GM21360 (cell line): ENCODE data around the gene AFAP1L2.

Experiments used
- ATAC-seq: cut with Tn5 transposase; IDR thresholded peaks from one replicate; pipeline ENCODE4 v1.9.1; 2021; ENCODE audit warnings: mild to moderate bottlenecking, moderate library complexity; ENCODE audit not compliant: unreplicated experiment

The AFAP1L2 gene

GRCh38 chr10:114250236-114250635, 154.1 kb downstream of the AFAP1L2 start:
- ATAC-seq, result no peak

GRCh38 chr10:114246679-114247305, 157.5 kb downstream of the AFAP1L2 start:
- no peak for ATAC-seq

GRCh38 chr10:114245121-114245791, 159.0 kb downstream of the AFAP1L2 start:
- ATAC-seq, result no peak
